WTC11 (cell line): ENCODE results near the gene ZMYND8. TPM values are rescaled to one million over a fixed set of nuclear protein-coding genes. Genes with fewer than 3 reads are reported as not detected.

Experiments used
- ATAC-seq: fragments of 200-7000 bp; cut with Tn5 transposase; 2 replicates; pipeline ENCODE4 v1.10.0; 2021; ENCODE audit warnings: mild to moderate bottlenecking, moderate library complexity
- CTCF ChIA-PET: fragments of 300-600 bp; sonication (Branson Sonifier 250); formaldehyde crosslinking; loops from one replicate; lab custom pipeline; 2021; ENCODE audit warnings: antibody characterized with exemption; lab: Charles Lee
- POLR2A ChIA-PET: fragments of 350-600 bp; sonication (Branson Sonifier 250); formaldehyde crosslinking; loops from one replicate; lab custom pipeline; 2021; ENCODE audit warnings: antibody characterized with exemption; lab: Charles Lee
- DNase-seq: peaks from one replicate; pipeline ENCODE4 v3.0.0; 2021; ENCODE audit warnings: low spot score
- H3K27ac Mint-ChIP-seq: 2 replicates; pipeline ENCODE4 v1.8.0; 2021; ENCODE audit warnings: mixed read lengths
- H3K27me3 Mint-ChIP-seq: 2 replicates; pipeline ENCODE4 v1.8.0; 2021; ENCODE audit warnings: low read depth, mild to moderate bottlenecking, moderate library complexity, mixed read lengths
- H3K36me3 Mint-ChIP-seq: 2 replicates; pipeline ENCODE4 v1.8.0; 2021; ENCODE audit warnings: mixed read lengths
- H3K4me1 Mint-ChIP-seq: 2 replicates; pipeline ENCODE4 v1.8.0; 2022; ENCODE audit warnings: mixed read lengths
- H3K4me3 Mint-ChIP-seq: 2 replicates; pipeline ENCODE4 v1.8.0; 2021; ENCODE audit warnings: mild to moderate bottlenecking, moderate library complexity, mixed read lengths
- H3K9me3 Mint-ChIP-seq: 2 replicates; pipeline ENCODE4 v1.8.0; 2021; ENCODE audit warnings: mixed read lengths
- ARID4B ChIP-seq: sonication (generic); formaldehyde crosslinking; IDR thresholded peaks from 2 replicates; pipeline ENCODE4 v1.8.0; 2023; ENCODE audit warnings: missing genetic modification reagents, mild to moderate bottlenecking, borderline replicate concordance
- ATF6 ChIP-seq: sonication (generic); formaldehyde crosslinking; IDR thresholded peaks from 2 replicates; pipeline ENCODE4 v1.8.1; 2023; ENCODE audit warnings: mild to moderate bottlenecking, missing genetic modification reagents
- FOXP4 ChIP-seq: sonication (generic); formaldehyde crosslinking; IDR thresholded peaks from 2 replicates; pipeline ENCODE4 v1.8.0; 2022; ENCODE audit warnings: mild to moderate bottlenecking, missing genetic modification reagents
- IRF2 ChIP-seq: sonication (generic); formaldehyde crosslinking; IDR thresholded peaks from 2 replicates; pipeline ENCODE4 v1.8.0; 2022; ENCODE audit warnings: low read depth, missing genetic modification reagents, borderline replicate concordance
- KAT7 ChIP-seq: sonication (generic); formaldehyde crosslinking; IDR thresholded peaks from 2 replicates; pipeline ENCODE4 v1.8.1; 2023; ENCODE audit warnings: missing genetic modification reagents, mild to moderate bottlenecking, borderline replicate concordance
- MAX ChIP-seq: sonication (generic); formaldehyde crosslinking; IDR thresholded peaks from 2 replicates; pipeline ENCODE4 v1.8.0; 2022; ENCODE audit warnings: mild to moderate bottlenecking, missing genetic modification reagents
- MXD4 ChIP-seq: fragments of 250-450 bp; sonication (Bioruptor Pico); IDR thresholded peaks from 2 replicates; pipeline ENCODE4 v1.8.0; 2021; ENCODE audit warnings: mild to moderate bottlenecking, moderate library complexity, borderline replicate concordance
- NFYB ChIP-seq: sonication (generic); formaldehyde crosslinking; conservative IDR thresholded peaks from 2 replicates; pipeline ENCODE4 v1.8.0; 2022; ENCODE audit warnings: low read depth, missing genetic modification reagents
- PREB ChIP-seq: sonication (generic); formaldehyde crosslinking; IDR thresholded peaks from 2 replicates; pipeline ENCODE4 v1.8.1; 2022; ENCODE audit warnings: mild to moderate bottlenecking, missing genetic modification reagents, moderate library complexity, borderline replicate concordance
- PRRX2 ChIP-seq: fragments of 250-450 bp; sonication (Bioruptor Pico); IDR thresholded peaks from 2 replicates; pipeline ENCODE4 v1.8.0; 2021; ENCODE audit warnings: mild to moderate bottlenecking
- TEAD4 ChIP-seq: sonication (generic); formaldehyde crosslinking; IDR thresholded peaks from 2 replicates; pipeline ENCODE4 v1.8.0; 2022; ENCODE audit warnings: mild to moderate bottlenecking, missing genetic modification reagents
- ZBTB21 ChIP-seq: sonication (generic); formaldehyde crosslinking; IDR thresholded peaks from 2 replicates; pipeline ENCODE4 v1.8.1; 2023; ENCODE audit warnings: mild to moderate bottlenecking, missing genetic modification reagents, borderline replicate concordance
- ZNF138 ChIP-seq: sonication (generic); formaldehyde crosslinking; conservative IDR thresholded peaks from 2 replicates; pipeline ENCODE4 v1.8.1; 2022; ENCODE audit warnings: mild to moderate bottlenecking, moderate library complexity, missing genetic modification reagents
- ZNF512 ChIP-seq: sonication (generic); formaldehyde crosslinking; IDR thresholded peaks from 2 replicates; pipeline ENCODE4 v1.8.1; 2022; ENCODE audit warnings: missing genetic modification reagents, borderline replicate concordance
- total RNA-seq: library from RNA; stranded (reverse); gene quantifications from 3 replicates; pipeline ENCODE4 v1.2.3, GENCODE V29; 2021

The ZMYND8 gene
- total RNA-seq, 1 experiment from 2014 or later: 114 TPM

GRCh38 chr20:47174456-47175243 lies 181.8 kb downstream of the ZMYND8 start:
- Mint-ChIP-seq H3K4me3 (no peak overlapping the region), H3K4me1 (no peaks in the 10 kb centered on the region), H3K27me3 (peaks cover under 1% of the 10 kb centered on the region; the same call in 1 of the 2 replicates), H3K9me3 (no peaks in the 10 kb centered on the region), H3K27ac (no peak overlapping the region), H3K36me3 (no peaks in the 10 kb centered on the region)
- ChIA-PET POLR2A (no interaction called here), CTCF (interaction anchor here (0.6 to 2.5 kb wide), 6 partner anchors 11 to 488 kb away, joined by 3 to 7 read pairs (median 4); no protein-coding TSS in a partner anchor)
- DNase-seq (no peak), ATAC-seq (peak; percentile 71)
- TF ChIP-seq ZNF512 (CRISPR knock-in tag): no peak
- no peak for TF ChIP-seq ATF6 (CRISPR knock-in tag)
- TF ChIP-seq IRF2: no peak
- TF ChIP-seq MAX (CRISPR knock-in tag): no peak
- TF ChIP-seq FOXP4 (CRISPR knock-in tag): no peak
- no peak for TF ChIP-seq ARID4B (CRISPR knock-in tag)

GRCh38 chr20:47173596-47174216 lies 182.8 kb downstream of the ZMYND8 start:
- Mint-ChIP-seq H3K36me3 (no peaks in the 10 kb centered on the region), H3K27me3 (no peaks in the 10 kb centered on the region), H3K27ac (no peak overlapping the region), H3K4me1 (no peaks in the 10 kb centered on the region), H3K4me3 (no peak overlapping the region), H3K9me3 (no peaks in the 10 kb centered on the region)
- ATAC-seq: peak; percentile 72
- DNase-seq: peak; percentile 49
- CTCF ChIA-PET: interaction anchor here (0.9 to 2.5 kb wide), 3 partner anchors 23 to 420 kb away, joined by 3 to 7 read pairs (median 6); no protein-coding TSS in a partner anchor
- POLR2A ChIA-PET: no interaction called here
- TF ChIP-seq ZBTB21 (CRISPR knock-in tag) (no peak), PRRX2 (CRISPR knock-in tag) (no peak), PREB (no peak), MXD4 (no peak), KAT7 (CRISPR knock-in tag) (no peak), TEAD4 (CRISPR knock-in tag) (no peak), ZNF512 (CRISPR knock-in tag) (no peak), ZNF138 (no peak), NFYB (no peak)
